Mucosa of rectum (tissue), 2 donors: ENCODE results near the gene OOSP1.

Source experiments
- H3K27ac ChIP-seq, 2 donors: one replicate each; pipeline ENCODE4 v1.7.0; 2013; ENCODE audit warnings: inconsistent platforms in 2 of 2, low read depth in 2 of 2, low read length in 2 of 2
- H3K27me3 ChIP-seq, 2 donors: one replicate each; pipeline ENCODE4 v1.7.0; 2013; ENCODE audit warnings: low read length in 2 of 2; ENCODE audit not compliant: control insufficient read depth in 2 of 2, insufficient read depth in 2 of 2
- H3K36me3 ChIP-seq, 2 donors: one replicate each; pipeline ENCODE4 v1.7.0; 2013; ENCODE audit warnings: low read length in 2 of 2; ENCODE audit not compliant: control insufficient read depth in 2 of 2, insufficient read depth in 2 of 2
- H3K4me1 ChIP-seq, 2 donors: one replicate each; pipeline ENCODE4 v1.7.0; 2013; ENCODE audit warnings: low read length in 2 of 2, mild to moderate bottlenecking in 1 of 2; ENCODE audit not compliant: control insufficient read depth in 2 of 2, insufficient read depth in 2 of 2
- H3K4me3 ChIP-seq, 2 donors: one replicate each; pipeline ENCODE4 v1.7.0; 2013; ENCODE audit warnings: low read length in 2 of 2
- H3K9ac ChIP-seq, 2 donors: one replicate each; pipeline ENCODE4 v1.7.0; 2013; ENCODE audit warnings: low read length in 2 of 2, low read depth in 1 of 2, mild to moderate bottlenecking in 1 of 2
- H3K9me3 ChIP-seq, 2 donors: one replicate each; pipeline ENCODE4 v1.7.0; 2013; ENCODE audit warnings: low read length in 2 of 2; ENCODE audit not compliant: control insufficient read depth in 2 of 2
- donor health status: healthy.
- donor health status: Normal muscosa, but diverticular disease.

The OOSP1 gene

GRCh38 chr11:59957094-59957493, 18.9 kb downstream of the OOSP1 start:
- Histone ChIP-seq H3K9me3 (no peaks in the 10 kb centered on the region), H3K4me1 (peaks cover 5 to 16% of the 10 kb centered on the region in 2 donors), H3K4me3 (no peak overlapping the region), H3K9ac (no peak overlapping the region), H3K27ac (no peak overlapping the region), H3K36me3 (no peaks in the 10 kb centered on the region), H3K27me3 (no peaks in the 10 kb centered on the region)

GRCh38 chr11:59960502-59961381, 22.5 kb downstream of the OOSP1 start:
- Histone ChIP-seq H3K9me3 (no peaks in the 10 kb centered on the region), H3K36me3 (no peaks in the 10 kb centered on the region), H3K4me1 (peaks cover 5 to 19% of the 10 kb centered on the region in 2 donors), H3K9ac (peak overlapping the region in 1 of 2 donors; percentile 43), H3K4me3 (peak overlapping the region in 1 of 2 donors; percentile 3), H3K27ac (peak overlapping the region; percentile 74 to 83), H3K27me3 (no peaks in the 10 kb centered on the region)

- Histone ChIP-seq H3K27ac (peak overlapping the region; percentile 74 to 83), H3K27me3 (no peaks in the 10 kb centered on the region), H3K9ac (no peak overlapping the region), H3K4me3 (no peak overlapping the region), H3K4me1 (peaks cover 5 to 19% of the 10 kb centered on the region in 2 donors), H3K9me3 (no peaks in the 10 kb centered on the region), H3K36me3 (no peaks in the 10 kb centered on the region)
Measured at GRCh38 chr11:59962107-59962482, 23.9 kb downstream of the OOSP1 start.

GRCh38 chr11:59963733-59964132, 25.5 kb downstream of the OOSP1 start, which contains the start of gene OOSP4A:
TSS of gene OOSP4A (plus strand) at chr11:59964033. CDS start at chr11:59964033, 0 bp downstream.
- no peaks in the 10 kb centered on the region for H3K36me3 ChIP-seq
- H3K27me3 ChIP-seq: no peaks in the 10 kb centered on the region
- peak within 1 kb of the TSS in 1 of 2 donors; percentile 83 for H3K27ac ChIP-seq
- H3K9ac ChIP-seq: no peak within 1 kb of the TSS
- H3K4me3 ChIP-seq: no peak within 1 kb of the TSS
- H3K4me1 ChIP-seq: peaks cover 5 to 19% of the 10 kb centered on the region in 2 donors
- H3K9me3 ChIP-seq: no peaks in the 10 kb centered on the region

- Histone ChIP-seq H3K27me3 (no peaks in the 10 kb centered on the region), H3K4me1 (peaks cover 5 to 14% of the 10 kb centered on the region in 2 donors), H3K9me3 (no peaks in the 10 kb centered on the region), H3K9ac (no peak overlapping the region), H3K27ac (no peak overlapping the region), H3K36me3 (no peaks in the 10 kb centered on the region), H3K4me3 (no peak overlapping the region)
Measured at GRCh38 chr11:59965424-59965823, 27.2 kb downstream of the OOSP1 start.

- no peak overlapping the region for H3K27ac ChIP-seq
- H3K36me3 ChIP-seq: no peaks in the 10 kb centered on the region
- H3K9ac ChIP-seq: no peak overlapping the region
- H3K4me3 ChIP-seq: no peak overlapping the region
- H3K9me3 ChIP-seq: no peaks in the 10 kb centered on the region
- peaks cover under 1 to 6% of the 10 kb centered on the region in 2 donors for H3K4me1 ChIP-seq
- H3K27me3 ChIP-seq: no peaks in the 10 kb centered on the region
Measured at GRCh38 chr11:59966201-59966600, 28.0 kb downstream of the OOSP1 start.

GRCh38 chr11:59967677-59968394, 29.6 kb downstream of the OOSP1 start:
- Histone ChIP-seq H3K4me1 (no peaks in the 10 kb centered on the region), H3K27me3 (no peaks in the 10 kb centered on the region), H3K36me3 (no peaks in the 10 kb centered on the region), H3K27ac (no peak overlapping the region), H3K9me3 (no peaks in the 10 kb centered on the region), H3K4me3 (no peak overlapping the region), H3K9ac (no peak overlapping the region)

GRCh38 chr11:59968395-59968783, 30.2 kb downstream of the OOSP1 start:
- no peak overlapping the region for H3K4me3 ChIP-seq
- no peaks in the 10 kb centered on the region for H3K9me3 ChIP-seq
- no peaks in the 10 kb centered on the region for H3K36me3 ChIP-seq
- no peak overlapping the region for H3K27ac ChIP-seq
- no peaks in the 10 kb centered on the region for H3K27me3 ChIP-seq
- no peaks in the 10 kb centered on the region for H3K4me1 ChIP-seq
- H3K9ac ChIP-seq: no peak overlapping the region

- Histone ChIP-seq H3K4me3 (no peak overlapping the region), H3K4me1 (no peaks in the 10 kb centered on the region), H3K36me3 (no peaks in the 10 kb centered on the region), H3K9ac (no peak overlapping the region), H3K27ac (no peak overlapping the region), H3K27me3 (no peaks in the 10 kb centered on the region), H3K9me3 (no peaks in the 10 kb centered on the region)
Measured at GRCh38 chr11:59973097-59973496, 34.9 kb downstream of the OOSP1 start.

GRCh38 chr11:59981106-59981770, 43.0 kb downstream of the OOSP1 start:
- Histone ChIP-seq H3K36me3 (no peaks in the 10 kb centered on the region), H3K27ac (no peak overlapping the region), H3K4me1 (no peaks in the 10 kb centered on the region), H3K4me3 (no peak overlapping the region), H3K9ac (no peak overlapping the region), H3K27me3 (no peaks in the 10 kb centered on the region), H3K9me3 (no peaks in the 10 kb centered on the region)
